ENCODE results near the gene DNHD1. TPM values are rescaled to one million over a fixed set of nuclear protein-coding genes. Genes with fewer than 3 reads are reported as not detected.

Gene DNHD1
- total and polyA plus RNA-seq, 2 of the 13 experiments (the other 11 are each of a cell fraction or from before 2014, with no cell fraction given), result 2.7 to 9.3 TPM

- H3K27ac ChIP-seq (ENCODE audit: extremely low read length, insufficient read depth, low read length), result no peak overlapping the region
- no peak overlapping the region for H3K9ac ChIP-seq (ENCODE audit: insufficient read depth, low read depth, low read length)
- no peak for DNase-seq (ENCODE audit: low spot score)
- no peak for FAIRE-seq
- H3K36me3 ChIP-seq (replicated peaks in 1 of 2; ENCODE audit: control insufficient read depth in 1 of 2, insufficient read depth in 2 of 2, low read length in 2 of 2), result peaks cover 4 to 7% of the 10 kb centered on the region in 2 experiments; a peak in 3 of 5 replicates
- intact Hi-C loops (cut with micrococcal nuclease; ENCODE audit: unreplicated experiment) (no loop called here), in situ Hi-C loops (cut with HindIII; ENCODE audit: extremely low pct_ligation_motif_present, low pct_unique_long_range_greater_than_20kb) (no loop called here)
- no peaks in the 10 kb centered on the region for H3K27me3 ChIP-seq (ENCODE audit: control insufficient read depth in 1 of 2, insufficient read depth in 2 of 2, low read length in 2 of 2)
- BruUV-seq (replicated peaks), result no TSS peak
- no peak overlapping the region for H3K4me3 ChIP-seq (replicated peaks in 1 of 3; ENCODE audit: insufficient read depth in 1 of 3, low read depth in 2 of 3, low read length in 3 of 3)
- no peak for ATAC-seq
- ChIA-PET CTCF (ENCODE audit: low intra/inter-chr PET ratio, low total read pairs) (no interaction called here), POLR2A (no interaction called here)
- no peak overlapping the region for H3K4me2 ChIP-seq (ENCODE audit: low read depth, low read length)
- no peak overlapping the region for H2AFZ ChIP-seq (ENCODE audit: low read length)
- 91% methylated on average over 2 of the region's 2 CpGs for WGBS (ENCODE audit: low lambda C conversion rate)
- TF ChIP-seq NFE2L1 (CRISPR knock-in tag; IDR thresholded peaks at IDR 0.05; ENCODE audit: borderline replicate concordance), result no peak
- TF ChIP-seq NPAS2 (CRISPR knock-in tag; IDR thresholded peaks at IDR 0.05; ENCODE audit: borderline replicate concordance), result no peak
- TF ChIP-seq NR2F1 (CRISPR knock-in tag; IDR thresholded peaks at IDR 0.05), result no peak
- no peak for TF ChIP-seq ZNF101 (CRISPR knock-in tag; IDR thresholded peaks at IDR 0.05; ENCODE audit: borderline replicate concordance, low read depth)
- no peak for TF ChIP-seq FOXJ3 (CRISPR knock-in tag; IDR thresholded peaks at IDR 0.05; ENCODE audit: borderline replicate concordance)
- TF ChIP-seq, protein P1, sequence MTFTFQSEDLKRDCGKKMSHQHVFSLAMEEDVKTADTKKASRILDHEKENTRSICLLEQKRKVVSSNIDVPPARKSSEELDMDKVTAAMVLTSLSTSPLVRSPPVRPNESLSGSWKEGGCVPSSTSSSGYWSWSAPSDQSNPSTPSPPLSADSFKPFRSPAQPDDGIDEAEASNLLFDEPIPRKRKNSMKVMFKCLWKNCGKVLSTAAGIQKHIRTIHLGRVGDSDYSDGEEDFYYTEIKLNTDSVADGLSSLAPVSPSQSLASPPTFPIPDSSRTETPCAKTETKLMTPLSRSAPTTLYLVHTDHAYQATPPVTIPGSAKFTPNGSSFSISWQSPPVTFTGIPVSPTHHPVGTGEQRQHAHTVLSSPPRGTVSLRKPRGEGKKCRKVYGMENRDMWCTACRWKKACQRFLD (CRISPR knock-in tag; IDR thresholded peaks at IDR 0.05; ENCODE audit: borderline replicate concordance), result no peak
- no peak for TF ChIP-seq ZNF354B (CRISPR knock-in tag; IDR thresholded peaks at IDR 0.05)
- TF ChIP-seq ZNF160 (CRISPR knock-in tag; IDR thresholded peaks at IDR 0.05), result no peak
- no peak for TF ChIP-seq ZNF264 (CRISPR knock-in tag; IDR thresholded peaks at IDR 0.05)
- no peak for TF ChIP-seq ZNF737 (CRISPR knock-in tag; IDR thresholded peaks at IDR 0.05; ENCODE audit: borderline replicate concordance)
- no peak for TF ChIP-seq SRSF1 (optimal IDR thresholded peaks at IDR 0.05; ENCODE audit: low read depth, low read length)
- no peak for TF ChIP-seq SATB2 (CRISPR knock-in tag; IDR thresholded peaks at IDR 0.05)
- no peak for TF ChIP-seq ZNF530 (CRISPR knock-in tag; IDR thresholded peaks at IDR 0.05; ENCODE audit: low read depth)
- no peak for TF ChIP-seq MAFG (CRISPR knock-in tag; IDR thresholded peaks at IDR 0.05)
- no peaks in the 10 kb centered on the region for H3K79me2 ChIP-seq (ENCODE audit: insufficient read depth, low read length)
- H3K9me3 ChIP-seq (ENCODE audit: low read length), result no peaks in the 10 kb centered on the region
- no peaks in the 10 kb centered on the region for H4K20me1 ChIP-seq (ENCODE audit: insufficient read depth, low read length)
- H3K4me1 ChIP-seq (ENCODE audit: insufficient read depth, low read length), result no peaks in the 10 kb centered on the region
These were observed 42.0 kb upstream of the DNHD1 start for GRCh38 chr11:6455070-6455469.

Data from HepG2 (cell line).